ENCODE results near the gene ARHGEF5. TPM values are rescaled to one million over a fixed set of nuclear protein-coding genes. Genes with fewer than 3 reads are reported as not detected.
"Not testable (repeated sequence)": the region's sequence is repeated elsewhere in the genome, so short reads cannot be mapped to it uniquely, and the experiment has no call there.

The ARHGEF5 gene
- total RNA-seq, 2 experiments from 2014 or later, result not detected

DNA sequence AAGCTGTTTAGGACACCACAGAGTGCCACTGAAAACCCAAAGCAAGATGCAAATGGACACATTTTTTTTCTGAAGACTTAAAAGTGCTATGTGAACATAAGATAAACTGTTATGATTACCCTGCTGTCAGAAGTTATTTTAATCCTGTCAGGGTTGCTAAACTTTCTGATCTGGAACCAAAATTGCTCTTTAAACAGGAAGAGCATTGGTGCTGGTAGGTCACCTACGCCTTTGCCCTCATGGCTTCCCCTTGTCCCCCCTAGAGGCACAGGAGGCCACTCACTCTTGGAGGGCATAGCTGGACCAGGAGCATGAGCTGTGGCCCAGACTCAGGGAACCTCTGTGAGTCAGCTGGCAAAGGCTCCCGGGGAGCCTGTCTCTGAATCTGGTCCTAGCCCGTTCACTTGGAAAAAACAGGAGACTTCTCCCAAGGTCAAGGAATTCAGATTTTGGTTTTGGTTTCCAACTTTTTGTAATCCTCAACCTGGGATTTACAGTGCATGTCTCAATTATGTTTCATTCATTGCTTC lies 33.5 kb upstream of the ARHGEF5 start:
- BruUV-seq (replicated peaks); H3K36me3 ChIP-seq (ENCODE audit: insufficient read depth, low read length); H3K27ac ChIP-seq (ENCODE audit: low read depth, low read length, poor library complexity, severe bottlenecking); CTCF ChIA-PET (ENCODE audit: unreplicated experiment); H3K4me1 ChIP-seq (ENCODE audit: insufficient read depth, low read length, poor library complexity, severe bottlenecking); intact Hi-C loops (cut with micrococcal nuclease; ENCODE audit: unreplicated experiment); H3K79me2 ChIP-seq (ENCODE audit: insufficient read depth, low read depth, low read length); POLR2A ChIA-PET; H3K9me2 ChIP-seq (ENCODE audit: insufficient read depth, low read length); H4K20me1 ChIP-seq (ENCODE audit: insufficient read depth, low read length); H3K9me3 ChIP-seq (ENCODE audit: low read length); DNase-seq (ENCODE audit: low spot score); H2AFZ ChIP-seq (ENCODE audit: low read length); H3K4me3 ChIP-seq (ENCODE audit: low read depth, low read length, poor library complexity, severe bottlenecking); H3K4me2 ChIP-seq (ENCODE audit: low read length): not testable (repeated sequence)

DNA sequence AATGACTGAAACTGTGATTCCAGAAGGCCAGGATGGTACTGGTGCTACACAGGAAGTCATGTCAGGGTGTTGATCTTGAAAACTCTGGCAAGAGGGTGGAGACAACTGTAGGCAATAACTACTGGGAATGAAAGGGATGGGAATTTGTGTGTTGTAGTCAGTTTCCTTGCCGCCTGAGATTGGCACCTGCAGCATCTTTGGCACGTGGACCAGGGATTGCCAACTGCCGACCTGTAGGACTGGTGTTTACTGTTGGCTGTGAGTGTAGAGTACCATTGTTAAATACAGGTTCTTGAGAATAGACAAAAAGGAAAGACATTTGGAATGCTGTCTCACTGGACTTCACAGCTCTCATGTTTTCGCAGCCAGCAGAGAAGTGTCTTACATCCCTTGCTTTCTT lies 31.8 kb upstream of the ARHGEF5 start:
- H3K27ac ChIP-seq (ENCODE audit: low read depth, low read length, poor library complexity, severe bottlenecking); H3K4me2 ChIP-seq (ENCODE audit: low read length); H3K4me3 ChIP-seq (ENCODE audit: low read depth, low read length, poor library complexity, severe bottlenecking); intact Hi-C loops (cut with micrococcal nuclease; ENCODE audit: unreplicated experiment); H4K20me1 ChIP-seq (ENCODE audit: insufficient read depth, low read length); H3K36me3 ChIP-seq (ENCODE audit: insufficient read depth, low read length); POLR2A ChIA-PET; CTCF ChIA-PET (ENCODE audit: unreplicated experiment); H2AFZ ChIP-seq (ENCODE audit: low read length); H3K9me3 ChIP-seq (ENCODE audit: low read length); H3K4me1 ChIP-seq (ENCODE audit: insufficient read depth, low read length, poor library complexity, severe bottlenecking); H3K9me2 ChIP-seq (ENCODE audit: insufficient read depth, low read length); H3K79me2 ChIP-seq (ENCODE audit: insufficient read depth, low read depth, low read length); BruUV-seq (replicated peaks); DNase-seq (ENCODE audit: low spot score): not testable (repeated sequence)

DNA sequence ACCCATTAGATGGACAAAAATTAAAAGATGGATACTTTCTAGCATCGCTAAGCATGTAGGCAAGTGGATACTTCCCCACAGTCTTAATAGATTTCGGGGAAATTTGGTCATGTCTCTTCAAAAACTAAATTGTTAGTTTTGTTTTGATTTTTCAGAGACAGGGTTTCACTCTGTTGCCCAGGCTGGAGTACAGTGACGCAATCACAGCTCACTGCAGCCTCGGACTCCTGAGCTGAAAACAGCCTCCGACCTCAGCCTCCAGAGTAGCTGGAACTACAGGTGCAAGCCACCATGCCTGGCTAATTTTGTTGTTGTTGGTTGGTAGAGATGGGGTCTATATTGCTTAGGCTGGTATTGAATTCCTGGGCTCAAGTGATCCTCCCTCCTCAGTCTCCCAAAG lies 29.3 kb upstream of the ARHGEF5 start:
- POLR2A ChIA-PET; CTCF ChIA-PET (ENCODE audit: unreplicated experiment); H3K79me2 ChIP-seq (ENCODE audit: insufficient read depth, low read depth, low read length); BruUV-seq (replicated peaks); H4K20me1 ChIP-seq (ENCODE audit: insufficient read depth, low read length); H3K4me3 ChIP-seq (ENCODE audit: low read depth, low read length, poor library complexity, severe bottlenecking); DNase-seq (ENCODE audit: low spot score); H2AFZ ChIP-seq (ENCODE audit: low read length); H3K36me3 ChIP-seq (ENCODE audit: insufficient read depth, low read length); H3K4me2 ChIP-seq (ENCODE audit: low read length); H3K9me2 ChIP-seq (ENCODE audit: insufficient read depth, low read length); H3K4me1 ChIP-seq (ENCODE audit: insufficient read depth, low read length, poor library complexity, severe bottlenecking); H3K9me3 ChIP-seq (ENCODE audit: low read length); H3K27ac ChIP-seq (ENCODE audit: low read depth, low read length, poor library complexity, severe bottlenecking); intact Hi-C loops (cut with micrococcal nuclease; ENCODE audit: unreplicated experiment): not testable (repeated sequence)

DNA sequence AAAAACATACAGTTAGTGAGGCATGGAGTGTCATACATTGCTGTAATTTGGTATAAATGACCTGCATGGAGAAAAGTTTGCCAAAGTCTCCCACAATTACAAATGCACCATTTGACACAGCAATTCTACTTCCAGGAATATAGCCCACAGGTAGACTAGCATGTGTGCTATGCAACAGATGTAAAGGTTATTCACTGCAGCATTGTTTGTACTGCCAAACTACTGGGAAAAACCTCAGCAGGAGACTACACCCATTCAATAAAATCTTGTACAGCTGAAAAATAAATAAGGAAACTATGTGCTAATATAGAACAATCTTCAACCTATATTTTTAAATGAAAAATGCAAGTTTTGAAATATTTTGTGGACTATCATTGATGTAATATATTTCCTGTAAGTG lies 25.2 kb upstream of the ARHGEF5 start:
- H3K4me3 ChIP-seq (ENCODE audit: low read depth, low read length, poor library complexity, severe bottlenecking); H3K27ac ChIP-seq (ENCODE audit: low read depth, low read length, poor library complexity, severe bottlenecking); DNase-seq (ENCODE audit: low spot score); H3K9me3 ChIP-seq (ENCODE audit: low read length); H3K4me2 ChIP-seq (ENCODE audit: low read length); H2AFZ ChIP-seq (ENCODE audit: low read length); POLR2A ChIA-PET; H3K36me3 ChIP-seq (ENCODE audit: insufficient read depth, low read length); CTCF ChIA-PET (ENCODE audit: unreplicated experiment); BruUV-seq (replicated peaks); H3K79me2 ChIP-seq (ENCODE audit: insufficient read depth, low read depth, low read length); H4K20me1 ChIP-seq (ENCODE audit: insufficient read depth, low read length); H3K4me1 ChIP-seq (ENCODE audit: insufficient read depth, low read length, poor library complexity, severe bottlenecking); intact Hi-C loops (cut with micrococcal nuclease; ENCODE audit: unreplicated experiment); H3K9me2 ChIP-seq (ENCODE audit: insufficient read depth, low read length): not testable (repeated sequence)

DNA sequence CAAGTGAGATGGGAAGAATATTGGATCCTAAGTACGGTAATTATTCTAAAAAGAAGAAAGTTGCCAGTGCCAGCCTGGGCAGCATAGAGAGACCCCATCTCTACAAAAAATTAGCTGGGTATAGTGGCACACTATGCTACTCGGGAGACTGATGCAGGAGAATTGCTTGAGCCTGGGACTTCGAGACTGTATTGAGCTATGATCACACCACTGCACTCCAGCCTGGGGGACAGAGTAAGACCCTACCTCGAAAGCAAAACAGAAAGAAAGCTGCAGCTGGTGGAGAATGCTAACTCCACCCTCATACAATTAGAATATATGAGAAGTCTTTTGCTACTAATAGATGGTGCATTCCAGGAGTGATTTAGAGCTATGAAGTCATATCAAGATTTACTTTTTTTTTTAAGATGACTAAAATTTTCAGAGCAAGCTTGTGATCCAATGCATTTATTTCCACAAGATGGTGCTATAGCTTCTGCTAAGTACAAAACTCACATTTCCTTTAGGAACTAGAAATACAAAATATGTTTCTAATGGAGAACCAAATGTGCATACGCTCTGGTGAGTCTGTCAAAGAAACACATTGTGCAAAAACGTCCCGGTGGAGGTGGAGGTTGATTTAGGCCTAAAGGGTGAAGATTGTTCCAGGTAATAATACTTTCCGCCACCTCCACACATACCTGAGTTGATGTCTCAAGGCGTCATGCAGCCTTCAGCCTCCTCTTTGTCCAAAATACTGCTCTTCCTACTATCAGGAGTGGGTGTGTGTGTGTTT lies 23.8 kb upstream of the ARHGEF5 start:
- H3K4me1 ChIP-seq (ENCODE audit: insufficient read depth, low read length, poor library complexity, severe bottlenecking); H3K4me3 ChIP-seq (ENCODE audit: low read depth, low read length, poor library complexity, severe bottlenecking); H3K4me2 ChIP-seq (ENCODE audit: low read length); H2AFZ ChIP-seq (ENCODE audit: low read length); DNase-seq (ENCODE audit: low spot score); CTCF ChIA-PET (ENCODE audit: unreplicated experiment); H3K36me3 ChIP-seq (ENCODE audit: insufficient read depth, low read length); H3K9me3 ChIP-seq (ENCODE audit: low read length); H4K20me1 ChIP-seq (ENCODE audit: insufficient read depth, low read length); intact Hi-C loops (cut with micrococcal nuclease; ENCODE audit: unreplicated experiment); H3K27ac ChIP-seq (ENCODE audit: low read depth, low read length, poor library complexity, severe bottlenecking); H3K79me2 ChIP-seq (ENCODE audit: insufficient read depth, low read depth, low read length); H3K9me2 ChIP-seq (ENCODE audit: insufficient read depth, low read length); POLR2A ChIA-PET; BruUV-seq (replicated peaks): not testable (repeated sequence)

DNA sequence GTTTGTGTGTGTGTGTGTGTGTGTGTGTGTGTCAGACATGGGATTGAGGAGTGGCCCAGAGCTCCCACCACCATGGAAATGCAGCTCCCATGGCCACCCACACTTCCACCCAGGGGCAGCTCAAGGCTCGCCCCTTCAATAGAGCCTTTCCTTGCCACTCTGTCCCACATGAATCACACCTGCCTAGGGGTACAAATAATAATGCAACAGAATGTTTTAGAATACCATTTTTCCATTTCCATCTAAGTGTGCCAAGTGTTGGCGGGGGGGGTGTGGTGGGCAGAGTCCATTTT lies 23.3 kb upstream of the ARHGEF5 start:
- H2AFZ ChIP-seq (ENCODE audit: low read length); H3K27ac ChIP-seq (ENCODE audit: low read depth, low read length, poor library complexity, severe bottlenecking); H3K9me2 ChIP-seq (ENCODE audit: insufficient read depth, low read length); DNase-seq (ENCODE audit: low spot score); POLR2A ChIA-PET; intact Hi-C loops (cut with micrococcal nuclease; ENCODE audit: unreplicated experiment); H3K36me3 ChIP-seq (ENCODE audit: insufficient read depth, low read length); CTCF ChIA-PET (ENCODE audit: unreplicated experiment); H3K9me3 ChIP-seq (ENCODE audit: low read length); H3K4me1 ChIP-seq (ENCODE audit: insufficient read depth, low read length, poor library complexity, severe bottlenecking); BruUV-seq (replicated peaks); H4K20me1 ChIP-seq (ENCODE audit: insufficient read depth, low read length); H3K79me2 ChIP-seq (ENCODE audit: insufficient read depth, low read depth, low read length); H3K4me2 ChIP-seq (ENCODE audit: low read length); H3K4me3 ChIP-seq (ENCODE audit: low read depth, low read length, poor library complexity, severe bottlenecking): not testable (repeated sequence)

DNA sequence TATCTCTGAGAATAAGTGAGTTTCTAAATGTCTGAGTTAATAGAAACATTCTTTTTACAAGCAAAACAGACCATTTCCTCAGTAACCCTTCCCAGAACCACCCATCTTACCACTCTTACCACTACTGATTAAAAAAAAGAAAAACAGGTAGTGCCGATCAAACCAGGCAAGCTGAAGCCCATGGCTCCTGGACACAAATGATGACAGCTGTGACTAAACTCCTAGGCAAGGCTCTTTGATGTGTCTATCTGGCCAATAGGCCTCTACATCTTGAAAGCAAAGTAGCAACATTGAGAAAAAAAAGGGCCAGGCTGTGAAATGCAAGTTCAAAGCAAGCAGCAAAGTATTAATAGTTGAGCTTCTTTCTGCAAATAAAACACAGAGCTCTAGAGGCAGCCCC lies 6.6 kb upstream of the ARHGEF5 start:
- H3K79me2 ChIP-seq (ENCODE audit: insufficient read depth, low read depth, low read length); H3K27ac ChIP-seq (ENCODE audit: low read depth, low read length, poor library complexity, severe bottlenecking); H3K9me3 ChIP-seq (ENCODE audit: low read length); H3K4me3 ChIP-seq (ENCODE audit: low read depth, low read length, poor library complexity, severe bottlenecking); BruUV-seq (replicated peaks); H3K36me3 ChIP-seq (ENCODE audit: insufficient read depth, low read length); intact Hi-C loops (cut with micrococcal nuclease; ENCODE audit: unreplicated experiment); H3K4me1 ChIP-seq (ENCODE audit: insufficient read depth, low read length, poor library complexity, severe bottlenecking); CTCF ChIA-PET (ENCODE audit: unreplicated experiment); H4K20me1 ChIP-seq (ENCODE audit: insufficient read depth, low read length); H3K4me2 ChIP-seq (ENCODE audit: low read length); POLR2A ChIA-PET; DNase-seq (ENCODE audit: low spot score); H3K9me2 ChIP-seq (ENCODE audit: insufficient read depth, low read length); H2AFZ ChIP-seq (ENCODE audit: low read length): not testable (repeated sequence)
